Fibroblast of skin of abdomen (primary cell): Measurements from ENCODE around the gene EPN1.

ENCODE experiments used
- DNase-seq: peaks from one replicate; pipeline ENCODE4 v3.0.0-alpha.2; 2013

EPN1 gene

DNA sequence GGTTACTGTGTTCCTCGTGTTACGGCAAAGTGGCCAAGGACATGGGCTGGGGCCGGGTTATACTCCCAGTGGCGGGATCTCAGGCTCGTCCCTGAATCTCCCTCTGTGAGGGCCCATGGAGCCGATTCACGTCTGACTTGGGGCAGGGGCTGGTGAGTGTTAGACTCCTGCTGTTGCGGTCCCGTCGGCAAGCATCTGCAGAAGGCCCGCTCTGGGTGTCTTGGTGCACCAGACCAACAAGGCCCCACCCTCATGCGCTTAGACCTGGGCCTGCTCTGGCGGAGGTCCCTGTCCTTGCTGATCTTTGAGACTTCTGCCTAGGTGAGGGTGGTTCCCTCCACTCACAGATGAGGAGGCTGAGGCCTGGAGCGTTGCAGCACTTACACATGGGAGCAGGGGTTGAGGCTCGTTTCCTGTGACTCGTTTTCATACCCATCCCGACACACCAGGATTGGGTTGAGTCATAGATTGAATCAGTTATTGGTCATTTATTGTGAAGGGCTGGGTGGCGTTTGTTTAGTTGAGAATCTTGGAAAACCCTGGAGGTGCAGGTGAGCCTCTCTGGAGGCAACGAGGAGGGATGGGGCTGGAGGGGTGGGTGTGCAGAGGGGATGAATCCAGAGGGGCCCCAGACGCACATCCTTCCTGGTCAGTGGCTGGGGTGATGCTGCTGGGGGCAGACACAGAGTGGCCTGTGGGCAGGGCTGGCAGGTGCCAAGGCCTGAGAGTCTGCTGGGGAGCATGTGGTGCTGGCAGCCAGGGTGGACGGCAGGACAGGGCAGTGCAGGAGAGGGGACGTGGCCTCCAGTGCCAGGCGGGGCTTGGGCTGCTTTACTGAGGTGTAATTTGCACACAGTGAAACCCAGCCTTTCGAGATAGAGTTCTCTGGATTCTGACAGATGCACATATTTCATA is 4.6 kb downstream of the EPN1 start:
- DNase-seq, result no peak

DNA sequence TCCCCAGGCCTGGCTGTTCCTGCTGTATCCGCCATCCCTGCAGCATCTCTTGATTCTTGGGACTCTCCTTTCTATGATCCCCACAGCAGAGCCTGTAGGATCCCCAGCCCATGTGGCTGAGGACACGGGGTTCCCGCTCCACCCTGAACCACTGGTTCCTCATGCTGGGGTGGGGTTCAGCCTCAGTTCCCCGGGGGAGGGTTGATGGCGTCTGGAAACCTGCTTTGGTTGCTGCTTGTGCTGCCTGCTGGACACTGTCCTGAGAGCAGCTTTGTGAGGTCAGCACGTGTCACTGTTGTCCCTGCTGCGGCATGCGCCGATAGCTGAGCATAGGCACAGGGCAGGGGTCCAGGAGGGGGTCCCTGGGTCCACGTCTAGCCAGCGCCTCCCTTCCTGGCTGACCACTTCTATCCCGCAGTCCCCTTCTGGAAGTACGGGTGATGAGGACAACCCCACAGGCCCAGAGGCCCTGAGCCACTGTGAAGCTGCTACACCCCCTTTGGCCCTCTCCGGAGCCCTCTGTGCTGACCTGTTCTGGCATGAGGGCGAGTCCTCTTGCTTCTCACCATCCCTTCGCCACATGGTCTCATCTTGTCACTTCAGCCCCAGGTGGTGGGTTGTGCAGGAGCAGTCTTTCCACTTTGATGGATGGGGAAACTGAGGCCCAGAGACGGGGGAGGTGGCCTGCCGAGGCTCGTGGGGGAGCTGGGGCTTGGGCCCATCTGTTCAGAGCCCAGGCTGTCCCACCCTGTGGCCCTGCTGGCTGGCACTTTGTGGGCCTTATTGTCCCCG is 5.5 kb downstream of the EPN1 start:
- DNase-seq, result no peak

DNA sequence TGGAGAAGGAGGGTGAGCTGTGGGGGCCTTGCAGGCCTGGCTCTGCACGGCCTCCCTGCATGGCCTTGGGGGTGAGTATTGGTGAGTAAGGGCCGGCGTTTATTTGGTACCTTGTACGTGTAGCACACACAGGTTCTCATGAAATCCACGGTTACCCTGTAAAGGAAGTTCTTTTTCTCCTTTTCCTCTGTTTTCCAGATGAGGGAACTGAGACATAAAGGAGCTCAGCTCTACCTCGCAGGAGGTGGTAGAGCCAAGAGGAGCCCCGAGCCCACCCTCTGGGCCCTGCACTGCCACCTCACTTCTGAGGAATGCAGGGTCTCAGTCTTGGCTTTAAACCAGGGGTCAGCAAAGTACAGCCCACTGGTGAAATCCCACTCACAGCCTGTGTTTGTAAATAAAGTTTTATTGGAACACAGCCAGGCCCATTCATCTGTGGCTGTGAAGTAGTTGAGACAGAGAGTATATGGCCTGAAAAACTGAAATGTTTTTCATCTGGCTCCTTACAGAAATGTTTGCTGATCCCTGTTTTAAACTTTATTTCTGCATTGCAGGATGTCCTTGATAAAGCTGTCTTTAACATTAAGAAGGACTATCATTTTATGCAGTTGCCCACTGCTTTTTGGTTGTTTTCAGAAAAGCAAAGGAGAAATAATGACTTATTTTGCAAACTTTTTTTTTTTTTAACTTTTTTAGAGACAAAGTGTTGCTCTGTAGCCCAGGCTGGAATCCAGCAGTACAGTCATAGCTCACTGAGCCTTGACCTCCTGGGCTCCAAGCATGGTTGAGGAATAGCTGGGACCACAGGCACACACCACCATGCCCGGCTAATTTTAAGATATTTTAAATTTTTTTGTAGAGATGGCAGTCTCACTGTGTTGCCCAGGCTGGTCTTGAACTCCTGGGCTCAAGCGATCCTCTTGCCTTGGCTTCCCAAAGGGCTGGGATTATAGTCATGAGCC is 6.4 kb downstream of the EPN1 start:
- DNase-seq, result no peak

DNA sequence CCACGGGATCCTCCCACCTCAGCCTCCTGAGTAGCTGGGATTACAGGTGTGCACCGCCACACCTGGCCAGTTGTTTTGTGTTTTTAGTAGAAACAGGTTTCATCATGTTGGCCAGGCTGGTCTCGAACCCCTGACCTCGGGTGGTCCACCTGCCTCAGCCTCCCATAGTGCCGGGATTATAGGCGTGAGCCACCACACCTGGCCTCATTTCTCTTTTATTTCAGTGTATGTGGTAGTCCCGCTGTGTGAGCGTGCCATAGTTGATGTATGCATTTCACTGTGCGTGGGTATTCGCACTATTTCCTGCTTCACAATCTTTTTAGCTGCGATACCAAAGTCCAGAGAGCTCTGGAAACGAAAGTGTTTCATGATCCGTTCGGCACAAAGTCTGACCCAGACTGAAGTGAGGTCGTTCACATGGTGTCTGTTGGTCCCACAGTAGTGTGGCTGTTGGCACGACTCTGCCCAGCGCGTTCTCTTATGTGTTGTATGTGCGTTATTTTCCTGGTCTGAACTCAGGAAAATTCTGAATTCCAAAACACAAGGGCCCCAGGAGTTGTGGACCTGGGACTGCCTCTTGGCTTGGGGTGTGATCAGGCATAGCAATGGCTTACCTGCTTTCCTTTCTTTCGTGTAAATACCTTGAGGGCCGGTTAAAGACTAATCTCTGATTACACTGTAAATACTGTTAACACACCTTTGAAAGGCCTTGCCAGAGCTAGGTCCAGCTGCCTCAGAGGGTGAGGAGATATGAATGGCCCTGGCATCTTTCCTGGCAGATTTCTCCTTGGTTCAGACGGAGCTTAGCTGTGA is 8.6 kb downstream of the EPN1 start:
- no peak for DNase-seq

DNA sequence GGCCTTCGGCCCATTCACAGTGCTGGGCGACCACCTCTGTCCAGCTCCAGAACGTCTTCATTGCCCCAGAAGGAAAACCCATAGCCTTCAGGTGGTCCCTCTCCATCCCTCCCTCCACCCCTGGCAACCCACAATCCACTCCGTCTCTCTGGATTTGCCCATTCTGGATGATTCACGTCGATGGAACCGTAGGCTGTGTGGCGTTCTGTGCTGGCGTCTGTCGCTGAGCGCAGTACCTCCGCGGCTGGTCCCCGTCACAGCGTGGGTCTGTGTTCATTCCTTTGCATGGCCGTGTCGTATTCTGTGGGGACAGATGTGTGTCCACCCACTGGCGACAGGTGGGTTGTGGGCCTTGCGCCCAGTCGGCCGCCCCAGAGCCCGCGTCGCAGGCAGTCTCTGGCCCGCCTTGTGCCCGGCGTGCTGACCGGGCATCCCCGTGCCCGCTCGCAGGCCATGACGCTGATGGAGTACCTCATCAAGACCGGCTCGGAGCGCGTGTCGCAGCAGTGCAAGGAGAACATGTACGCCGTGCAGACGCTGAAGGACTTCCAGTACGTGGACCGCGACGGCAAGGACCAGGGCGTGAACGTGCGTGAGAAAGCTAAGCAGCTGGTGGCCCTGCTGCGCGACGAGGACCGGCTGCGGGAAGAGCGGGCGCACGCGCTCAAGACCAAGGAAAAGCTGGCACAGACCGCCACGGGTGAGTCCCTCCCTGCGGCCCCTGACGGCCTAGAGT is 10.1 kb downstream of the EPN1 start:
- no peak for DNase-seq

DNA sequence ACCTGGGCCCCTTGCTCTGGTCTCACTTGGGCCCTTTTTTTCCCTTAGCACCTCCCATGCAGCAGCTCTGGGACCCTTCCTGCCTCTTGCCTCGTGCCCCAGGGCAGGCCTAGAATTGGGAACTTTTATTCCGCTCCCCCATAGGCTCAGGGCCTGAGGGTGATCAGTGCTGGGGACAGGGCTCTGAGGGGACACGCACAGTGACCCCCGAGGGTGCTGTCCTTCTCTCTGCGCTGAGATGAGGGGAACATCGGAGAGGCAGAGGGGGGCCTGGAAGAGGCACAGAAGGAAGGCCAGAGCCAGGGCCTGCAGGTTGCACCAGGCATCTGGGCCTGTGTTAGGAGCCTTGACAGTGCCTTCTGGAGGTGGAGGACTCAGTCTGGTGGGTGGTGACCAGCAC is 10.8 kb downstream of the EPN1 start:
- no peak for DNase-seq

DNA sequence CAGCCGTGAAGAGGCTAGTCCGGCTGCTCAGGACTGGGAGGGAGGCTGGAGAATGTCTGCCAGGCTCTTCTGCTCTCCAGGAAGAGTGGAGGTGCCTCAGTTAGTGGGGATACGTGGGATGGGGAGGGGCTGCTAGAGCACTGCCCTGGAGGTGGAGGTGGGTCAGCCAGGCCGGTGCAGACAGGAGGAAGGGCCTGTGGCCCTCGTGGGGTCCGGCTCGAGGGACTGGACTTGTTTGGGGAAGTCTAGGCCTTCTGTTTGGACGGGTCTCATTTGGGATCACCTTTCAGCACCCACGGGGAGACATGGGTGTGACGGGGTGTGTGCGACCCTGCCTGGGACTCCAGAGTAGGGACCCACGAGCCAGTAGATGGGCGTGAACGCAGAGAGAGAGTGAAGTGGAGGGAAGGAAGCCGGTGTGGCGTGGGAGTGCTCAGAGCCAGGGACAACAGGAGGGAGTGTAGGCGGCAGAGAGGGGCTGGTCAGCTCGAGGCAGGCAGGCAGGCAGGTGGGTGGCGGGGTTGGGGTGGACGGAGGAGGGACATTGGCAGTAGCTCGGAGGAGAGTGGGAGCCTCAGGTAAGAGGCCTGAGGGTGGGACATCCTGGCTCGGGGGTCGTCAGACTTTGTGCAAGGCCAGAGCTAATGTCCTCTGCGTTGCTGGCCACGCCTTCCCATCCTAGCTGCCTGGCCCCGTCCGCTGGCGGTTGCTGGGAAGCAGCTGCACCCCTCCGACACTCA is 11.5 kb downstream of the EPN1 start:
- DNase-seq, result no peak

DNA sequence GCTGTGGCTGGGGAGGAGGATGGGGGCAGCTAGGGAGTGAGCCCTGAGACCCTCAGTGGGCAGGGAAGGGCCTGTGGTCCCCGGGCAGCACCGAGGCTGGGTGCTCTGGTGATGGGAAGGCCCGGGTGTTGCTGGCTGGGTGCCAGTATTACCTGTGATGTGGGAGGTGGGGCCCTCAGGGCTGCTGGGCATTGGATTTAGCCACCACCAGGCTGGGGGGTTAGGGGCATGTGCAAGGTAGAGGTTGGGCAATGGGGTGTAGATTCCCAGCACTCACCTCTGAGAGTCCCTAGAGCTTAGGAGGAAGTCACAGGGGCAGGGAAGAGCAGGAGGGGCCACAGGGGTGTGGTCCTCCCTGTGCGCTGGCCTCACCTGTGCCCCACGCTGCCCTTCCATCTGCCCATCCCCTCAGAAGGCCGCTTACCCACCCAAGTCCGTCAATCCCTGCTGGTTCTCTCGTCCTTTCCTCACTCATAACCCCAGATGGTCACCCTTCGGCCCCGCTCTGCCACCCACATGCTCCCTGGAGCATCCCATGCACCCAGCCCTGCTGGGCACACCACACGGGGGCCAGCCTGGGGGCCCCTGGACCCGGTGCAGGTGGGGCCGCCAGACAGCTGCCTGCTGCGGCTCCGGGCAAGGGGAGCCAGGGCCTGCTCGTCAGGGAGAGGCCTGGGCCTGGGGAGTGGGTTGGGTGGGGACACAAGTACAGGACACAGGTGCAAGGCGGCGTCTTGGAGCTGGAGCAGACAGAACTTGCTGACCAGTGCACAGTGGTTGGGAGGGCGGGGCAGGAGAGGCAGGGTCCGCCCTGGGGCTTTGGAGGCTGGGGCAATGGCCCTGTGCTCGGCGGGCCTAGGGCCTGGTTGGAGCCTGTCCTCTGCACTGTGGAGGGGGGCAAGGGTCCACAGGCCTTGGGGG is 12.5 kb downstream of the EPN1 start:
- DNase-seq, result no peak

DNA sequence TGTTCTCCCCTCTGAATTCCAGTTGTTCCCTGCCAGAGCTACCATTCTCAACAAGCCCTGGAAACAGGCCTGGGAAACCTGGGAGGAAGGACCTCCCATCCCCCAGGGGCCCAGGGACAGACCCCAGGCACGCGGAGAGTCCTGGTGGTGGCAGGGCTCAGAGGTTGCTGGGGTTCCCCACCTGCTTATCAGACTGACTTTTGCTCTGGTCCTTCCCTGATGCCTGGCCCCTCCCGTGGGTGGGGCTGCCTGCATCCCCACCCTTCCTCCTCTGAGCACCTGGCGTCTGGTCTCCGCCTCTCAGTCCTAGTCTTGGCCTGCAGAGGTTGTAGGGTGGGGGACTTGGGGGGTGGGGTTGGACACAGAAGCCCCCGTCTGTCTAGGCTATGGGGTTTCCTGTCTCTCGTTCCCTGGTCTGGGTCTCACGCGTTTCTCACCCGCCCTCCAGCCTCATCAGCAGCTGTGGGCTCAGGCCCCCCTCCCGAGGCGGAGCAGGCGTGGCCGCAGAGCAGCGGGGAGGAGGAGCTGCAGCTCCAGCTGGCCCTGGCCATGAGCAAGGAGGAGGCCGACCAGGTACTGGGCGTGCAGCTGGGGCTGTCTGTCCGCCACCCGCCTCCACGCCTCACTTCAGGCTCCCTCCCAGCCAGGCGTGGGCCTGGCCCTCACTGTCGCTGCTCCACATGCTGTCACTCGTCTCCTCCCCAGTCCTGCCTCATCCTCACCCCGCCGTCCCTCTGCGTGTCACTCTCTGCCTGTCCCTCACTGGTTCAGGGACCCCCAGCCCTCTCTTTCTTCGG is 13.6 kb downstream of the EPN1 start:
- no peak for DNase-seq

DNA sequence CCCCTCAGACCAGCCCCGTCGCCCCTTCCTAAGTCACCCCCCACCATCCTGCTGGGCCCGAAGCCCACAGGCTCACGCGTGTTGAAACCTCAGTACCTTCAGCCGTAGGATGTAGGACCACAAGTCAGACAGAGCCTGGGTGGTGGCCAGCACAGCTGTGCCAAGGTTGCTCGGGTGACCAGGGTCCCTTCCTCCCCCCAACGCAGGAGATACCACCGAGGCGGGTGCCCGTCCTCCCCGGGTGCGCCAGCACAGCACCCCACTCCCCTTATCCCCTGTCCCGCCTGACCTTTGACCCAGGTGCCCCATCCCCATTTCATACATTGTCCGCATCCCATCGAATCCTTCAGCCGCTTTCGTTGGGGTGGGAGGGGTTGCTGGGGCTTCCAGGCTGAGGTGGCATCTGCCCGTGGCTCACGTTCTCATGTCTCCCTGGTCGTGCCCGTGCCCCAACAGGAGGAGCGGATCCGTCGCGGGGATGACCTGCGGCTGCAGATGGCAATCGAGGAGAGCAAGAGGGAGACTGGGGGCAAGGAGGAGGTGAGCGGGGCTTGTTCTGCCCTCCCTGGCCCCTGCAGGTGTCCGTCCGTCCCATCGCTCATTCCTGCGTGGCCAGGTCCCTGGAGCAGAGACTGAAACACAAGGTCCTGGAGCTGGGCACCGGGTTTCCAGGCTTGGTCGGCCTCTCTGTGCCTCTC is 14.5 kb downstream of the EPN1 start:
- no peak for DNase-seq

DNA sequence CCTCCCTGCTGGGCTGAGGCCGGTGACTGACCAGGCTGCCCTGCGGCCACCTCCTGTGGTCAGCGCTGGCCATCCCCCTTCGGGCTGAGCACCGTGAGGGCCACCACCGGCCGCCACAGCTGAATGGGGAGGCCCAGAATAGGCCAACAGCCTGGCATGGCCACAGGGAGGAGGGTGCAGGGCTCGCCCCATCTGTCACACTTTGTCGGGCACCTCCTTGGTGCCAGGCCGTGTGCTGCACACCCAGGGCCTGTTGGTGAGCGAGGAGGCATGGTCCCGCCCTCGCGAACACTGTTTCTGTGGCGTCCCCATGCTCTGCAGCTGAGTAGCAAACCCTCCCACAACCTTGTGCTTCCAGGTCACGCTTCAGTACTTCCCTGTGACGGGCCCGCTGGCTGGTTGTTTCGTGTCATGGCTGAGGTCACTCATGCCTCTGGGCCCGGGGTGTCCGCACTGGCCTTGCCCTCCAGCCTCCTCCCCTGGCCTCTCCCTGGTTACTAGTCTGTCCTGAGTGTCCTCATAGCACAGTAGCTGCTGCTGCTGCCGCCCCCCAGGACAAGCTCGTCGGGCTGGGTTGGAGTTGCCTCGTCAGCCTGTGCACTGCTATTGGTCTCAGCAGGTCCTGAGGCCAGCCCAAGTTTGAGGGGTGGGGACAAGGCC is 15.2 kb downstream of the EPN1 start:
- DNase-seq, result no peak

DNA sequence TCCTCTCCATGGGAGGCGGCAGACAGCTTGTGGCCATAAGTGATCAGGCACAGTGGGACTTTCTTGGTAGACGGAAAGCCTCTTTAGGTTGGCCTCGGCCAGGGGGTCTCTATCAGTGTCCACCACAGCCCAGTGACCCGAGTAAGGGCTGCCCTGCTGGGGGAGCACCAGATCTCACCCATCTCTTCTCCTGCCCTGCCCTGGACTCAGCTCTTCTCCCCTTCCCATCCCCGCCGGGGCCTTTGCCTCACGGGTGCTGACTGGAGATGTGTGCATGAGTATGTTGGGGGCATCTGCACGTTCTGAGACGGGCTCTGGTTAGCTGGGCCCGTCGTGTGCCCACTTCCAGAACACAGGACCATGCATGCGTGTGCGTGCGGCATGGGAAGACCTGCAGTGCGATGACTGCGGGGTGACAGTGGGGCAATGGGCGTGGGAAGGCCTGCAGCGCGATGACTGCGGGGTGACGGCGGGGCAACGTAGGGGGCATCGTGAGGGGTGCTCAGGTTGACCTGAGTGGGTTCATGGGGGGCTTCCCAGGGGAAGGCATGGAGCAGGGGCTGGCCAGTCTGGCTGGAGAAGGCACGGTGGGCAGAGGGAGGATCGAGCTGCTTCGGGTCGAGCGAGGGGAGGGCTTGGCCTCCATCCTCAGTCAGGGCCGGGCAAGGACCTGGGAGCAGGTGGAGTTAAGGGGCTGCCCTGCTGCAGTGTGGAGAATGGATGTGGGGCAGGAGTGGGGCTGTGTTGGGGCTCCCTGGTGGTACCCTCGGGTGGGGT is 15.9 kb downstream of the EPN1 start:
- no peak for DNase-seq

DNA sequence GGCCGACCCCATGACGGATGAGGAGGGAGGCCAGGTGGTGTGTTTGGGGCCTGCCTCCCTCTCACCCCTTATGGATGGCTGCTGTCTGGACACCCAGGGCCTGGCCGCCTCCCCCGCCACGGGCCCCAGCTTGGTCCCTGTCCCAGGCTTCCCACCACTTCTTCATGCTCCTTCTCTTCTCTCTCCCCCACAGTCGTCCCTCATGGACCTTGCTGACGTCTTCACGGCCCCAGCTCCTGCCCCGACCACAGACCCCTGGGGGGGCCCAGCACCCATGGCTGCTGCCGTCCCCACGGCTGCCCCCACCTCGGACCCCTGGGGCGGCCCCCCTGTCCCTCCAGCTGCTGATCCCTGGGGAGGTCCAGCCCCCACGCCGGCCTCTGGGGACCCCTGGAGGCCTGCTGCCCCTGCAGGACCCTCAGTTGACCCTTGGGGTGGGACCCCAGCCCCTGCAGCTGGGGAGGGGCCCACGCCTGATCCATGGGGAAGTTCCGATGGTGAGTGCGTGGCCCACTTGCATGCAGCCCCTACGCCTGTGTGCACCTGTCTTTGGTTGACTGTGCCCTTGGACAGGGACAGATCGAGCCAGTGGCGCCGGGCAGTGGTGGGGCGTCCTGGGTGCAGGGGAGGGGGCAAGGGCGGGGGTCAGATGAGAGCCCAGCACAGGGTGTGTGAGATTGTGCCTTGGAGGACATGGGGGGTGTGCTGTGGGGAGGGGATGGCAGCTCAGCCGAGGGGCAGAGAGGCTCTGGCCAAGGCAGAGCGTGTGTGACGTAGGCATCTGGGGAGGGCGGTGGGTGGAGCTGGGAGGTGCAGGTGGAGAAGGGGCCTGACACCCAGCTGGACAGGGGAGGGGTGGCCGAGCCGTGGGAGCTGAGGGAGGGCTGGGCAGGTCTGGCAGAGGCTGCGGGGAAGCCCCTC is 16.8 kb downstream of the EPN1 start:
- no peak for DNase-seq

DNA sequence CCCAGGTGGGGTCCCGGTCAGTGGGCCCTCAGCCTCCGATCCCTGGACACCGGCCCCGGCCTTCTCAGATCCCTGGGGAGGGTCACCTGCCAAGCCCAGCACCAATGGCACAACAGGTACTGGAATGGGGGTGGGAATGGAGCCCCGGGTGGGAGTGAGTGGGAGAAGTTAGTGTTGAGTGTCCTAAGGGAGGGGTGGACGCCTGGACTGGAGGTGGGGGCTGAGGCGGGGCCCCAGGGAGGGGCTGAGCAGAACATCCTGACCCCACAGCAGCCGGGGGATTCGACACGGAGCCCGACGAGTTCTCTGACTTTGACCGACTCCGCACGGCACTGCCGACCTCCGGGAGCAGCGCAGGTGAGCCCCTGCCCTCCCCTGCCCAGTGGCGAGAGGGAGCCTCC is 17.7 kb downstream of the EPN1 start:
- no peak for DNase-seq

DNA sequence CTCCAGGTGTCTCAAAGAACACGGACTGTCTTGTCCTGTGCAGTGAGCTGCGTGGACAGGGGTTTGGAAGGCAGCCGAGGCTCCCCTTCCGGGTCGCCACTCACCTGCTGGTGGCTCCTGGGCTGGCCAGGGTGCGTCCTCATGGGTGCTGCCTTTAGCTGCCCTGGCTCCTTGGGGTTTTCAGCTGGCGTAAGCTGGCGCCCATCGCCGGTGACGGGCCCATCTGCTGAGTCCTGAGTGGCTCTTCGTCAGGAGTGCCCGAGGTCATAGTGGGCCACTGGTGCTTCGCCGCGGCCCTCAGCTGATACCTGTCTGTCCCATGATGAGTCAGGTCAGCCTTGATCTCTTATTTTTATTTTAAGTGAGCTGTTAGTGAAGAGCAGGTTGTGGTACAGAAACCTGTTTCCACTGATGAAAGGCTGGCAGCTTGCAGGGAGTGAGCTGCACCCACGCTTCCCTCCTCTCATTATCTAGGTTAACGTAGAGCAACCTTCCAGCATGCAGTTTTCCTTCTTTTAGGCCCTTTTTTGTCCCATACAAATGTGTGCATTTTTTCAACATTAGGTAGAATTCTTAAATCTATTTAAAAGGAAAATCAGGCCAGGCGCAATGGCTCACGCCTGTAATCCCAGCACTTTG is 18.4 kb downstream of the EPN1 start:
- DNase-seq, result no peak
